ENCODE data around the gene FAM20C. TPM values are rescaled to one million over a fixed set of nuclear protein-coding genes. Genes with fewer than 3 reads are reported as not detected.
A peak's percentile ranks its signal among the peaks of the same experiment; 100 is the strongest.
"Not testable (repeated sequence)": the region's sequence is repeated elsewhere in the genome, so short reads cannot be mapped to it uniquely, and the experiment has no call there.

The FAM20C gene
- total RNA-seq, 2 donors from 2014 or later = 33.5 to 53.5 TPM

DNA sequence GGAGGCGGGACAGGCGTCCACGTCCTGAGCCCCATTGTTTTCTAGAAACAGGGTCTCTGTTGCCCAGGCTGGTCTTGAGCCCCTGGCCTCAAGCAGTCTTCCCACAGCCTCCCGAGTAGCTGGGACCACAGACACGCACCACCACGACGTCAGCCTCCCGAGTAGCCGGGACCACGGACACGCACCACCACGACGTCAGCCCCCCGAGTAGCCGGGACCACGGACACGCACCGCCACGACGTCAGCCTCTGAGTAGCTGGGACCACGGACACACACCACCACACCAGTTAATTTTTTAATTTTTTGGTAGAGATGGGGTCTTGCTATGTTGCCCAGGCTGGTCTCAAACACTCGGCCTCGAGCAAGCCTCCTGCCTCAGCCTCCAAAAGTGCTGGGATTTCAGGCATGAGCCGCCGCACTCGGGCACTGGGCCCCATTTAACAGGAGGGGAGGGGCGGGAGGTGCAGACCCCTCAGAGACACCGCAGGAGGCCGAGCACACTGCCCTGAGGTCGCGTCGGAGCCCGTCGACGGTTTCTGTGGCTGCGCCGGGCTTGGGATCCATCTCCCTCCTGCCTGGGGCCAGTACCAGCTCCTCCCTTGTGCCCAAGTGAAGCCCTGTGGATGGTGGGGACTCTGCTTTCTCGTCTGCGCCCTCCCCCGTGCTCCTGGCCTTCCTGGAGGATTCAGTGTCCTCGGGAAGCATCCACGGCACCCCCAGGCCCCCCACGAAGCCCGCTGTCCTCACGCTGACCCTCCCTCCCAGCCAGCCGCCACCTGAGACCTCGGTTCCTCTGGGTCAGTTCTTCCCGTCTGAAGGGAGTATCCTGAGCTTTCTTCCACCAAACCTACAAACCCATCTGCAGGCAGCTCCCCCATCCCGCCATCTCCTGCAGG is 13.0 kb downstream of the FAM20C start:
- TF ChIP-seq CTCF (conservative IDR thresholded peaks at IDR 0.05) = no peak
- Mint-ChIP-seq H3K27me3 (ENCODE audit: insufficient read depth) (peaks cover 2% of the 10 kb centered on the region), H3K36me3 (ENCODE audit: low read depth) (peaks cover 53% of the 10 kb centered on the region), H3K27ac (no peak overlapping the region), H3K9me3 (peaks cover 14% of the 10 kb centered on the region), H3K4me3 (no peak overlapping the region), H3K4me1 (no peaks in the 10 kb centered on the region)
- H3K9ac ChIP-seq (ENCODE audit: extremely low read depth, low read length, poor library complexity, severe bottlenecking) = no peak overlapping the region
- 89 to 93% methylated on average over 21 to 49 of the region's 49 CpGs for WGBS, 2 experiments (ENCODE audit: insufficient coverage in 1 of 2, insufficient read length in 1 of 2)
- H3K36me3 ChIP-seq (ENCODE audit: control insufficient read depth, insufficient read depth, low read length) = no peaks in the 10 kb centered on the region
- H3K27me3 ChIP-seq (ENCODE audit: control insufficient read depth, insufficient read depth, low read length, poor library complexity, severe bottlenecking) = no peaks in the 10 kb centered on the region
- H3K9me3 ChIP-seq (ENCODE audit: control insufficient read depth, low read length) = no peaks in the 10 kb centered on the region
- DNase-seq = no peak
- H3K4me3 ChIP-seq (ENCODE audit: low read length) = no peak overlapping the region
- no peaks in the 10 kb centered on the region for H3K4me1 ChIP-seq (ENCODE audit: control insufficient read depth, insufficient read depth, low read length)
- no peak overlapping the region for H3K27ac ChIP-seq (ENCODE audit: low read depth, low read length)

GRCh38 chr7:206351-206750 is 14.0 kb downstream of the FAM20C start:
- not testable (repeated sequence) for H3K36me3 ChIP-seq (ENCODE audit: control insufficient read depth, insufficient read depth, low read length); H3K27me3 Mint-ChIP-seq (ENCODE audit: insufficient read depth); H3K4me1 ChIP-seq (ENCODE audit: control insufficient read depth, insufficient read depth, low read length); H3K27ac Mint-ChIP-seq; H3K4me1 Mint-ChIP-seq; DNase-seq; H3K27ac ChIP-seq (ENCODE audit: low read depth, low read length); H3K27me3 ChIP-seq (ENCODE audit: control insufficient read depth, insufficient read depth, low read length, poor library complexity, severe bottlenecking); H3K4me3 ChIP-seq (ENCODE audit: low read length); H3K9me3 ChIP-seq (ENCODE audit: control insufficient read depth, low read length); H3K4me3 Mint-ChIP-seq; H3K9ac ChIP-seq (ENCODE audit: extremely low read depth, low read length, poor library complexity, severe bottlenecking)
- 87 to 91% methylated on average over 7 to 31 of the region's 31 CpGs for WGBS, 2 experiments (ENCODE audit: insufficient coverage in 1 of 2, insufficient read length in 1 of 2)
- Mint-ChIP-seq H3K9me3 (peaks cover 14% of the 10 kb centered on the region), H3K36me3 (ENCODE audit: low read depth) (peaks cover 50% of the 10 kb centered on the region)

- peaks cover 48% of the 10 kb centered on the region for H3K36me3 Mint-ChIP-seq (ENCODE audit: low read depth)
- DNase-seq = peak; percentile 86
- H3K9me3 Mint-ChIP-seq = peaks cover 14% of the 10 kb centered on the region
- 92 to 95% methylated on average over 24 to 39 of the region's 39 CpGs for WGBS, 2 experiments (ENCODE audit: insufficient coverage in 1 of 2, insufficient read length in 1 of 2)
- peak; percentile 79 for TF ChIP-seq CTCF (conservative IDR thresholded peaks at IDR 0.05)
- H3K4me3 ChIP-seq (ENCODE audit: low read length) = no peak overlapping the region
- H3K27me3 Mint-ChIP-seq (ENCODE audit: insufficient read depth) = peaks cover 2% of the 10 kb centered on the region
- no peaks in the 10 kb centered on the region for H3K4me1 ChIP-seq (ENCODE audit: control insufficient read depth, insufficient read depth, low read length)
- no peak overlapping the region for H3K4me3 Mint-ChIP-seq
- H3K4me1 Mint-ChIP-seq = no peaks in the 10 kb centered on the region
- H3K27me3 ChIP-seq (ENCODE audit: control insufficient read depth, insufficient read depth, low read length, poor library complexity, severe bottlenecking) = no peaks in the 10 kb centered on the region
- H3K9me3 ChIP-seq (ENCODE audit: control insufficient read depth, low read length) = no peaks in the 10 kb centered on the region
- H3K27ac ChIP-seq (ENCODE audit: low read depth, low read length) = no peak overlapping the region
- no peaks in the 10 kb centered on the region for H3K36me3 ChIP-seq (ENCODE audit: control insufficient read depth, insufficient read depth, low read length)
- H3K9ac ChIP-seq (ENCODE audit: extremely low read depth, low read length, poor library complexity, severe bottlenecking) = no peak overlapping the region
- peak overlapping the region; percentile 8 for H3K27ac Mint-ChIP-seq
Observed at GRCh38 chr7:207418-208129, 15.2 kb downstream of the FAM20C start.

Measured in endodermal cell (in vitro differentiated cells).